ENCODE data around the gene TAF11L12. TPM values are rescaled to one million over a fixed set of nuclear protein-coding genes. Genes with fewer than 3 reads are reported as not detected.
"Not testable (repeated sequence)": the region's sequence is repeated elsewhere in the genome, so short reads cannot be mapped to it uniquely, and the experiment has no call there.

The TAF11L12 gene
- total RNA-seq (not detected), polyA plus RNA-seq (not detected)
- long read RNA-seq, donor 1: 0 reads
- long read RNA-seq, donor 2: 0 reads

GRCh38 chr5:17610092-17610491, at the start of gene TAF11L12:
TSS of gene TAF11L12 (plus strand) at chr5:17610392.
- H3K9me3 ChIP-seq (ENCODE audit: control insufficient read depth, low read length); H3K36me3 ChIP-seq (ENCODE audit: control insufficient read depth in 1 of 2, insufficient read depth in 2 of 2, low read length in 1 of 2); ATAC-seq (ENCODE audit: low FRiP score); H3K4me3 ChIP-seq (ENCODE audit: low read length in 2 of 2); H3K4me1 ChIP-seq (ENCODE audit: control insufficient read depth in 1 of 2, insufficient read depth in 2 of 2, low read length in 2 of 2); DNase-seq; intact Hi-C loops (cut with DNase I); H3K27ac ChIP-seq (ENCODE audit: low read depth in 1 of 2, low read length in 2 of 2); H3K27me3 ChIP-seq (ENCODE audit: control insufficient read depth in 1 of 2, insufficient read depth in 2 of 2, low read length in 1 of 2): not testable (repeated sequence)
- 77 to 79% methylated on average over 2 of the region's 2 CpGs for WGBS, 2 donors

- H3K4me1 ChIP-seq (ENCODE audit: control insufficient read depth in 1 of 2, insufficient read depth in 2 of 2, low read length in 2 of 2); H3K9me3 ChIP-seq (ENCODE audit: control insufficient read depth, low read length); H3K27me3 ChIP-seq (ENCODE audit: control insufficient read depth in 1 of 2, insufficient read depth in 2 of 2, low read length in 1 of 2); H3K27ac ChIP-seq (ENCODE audit: low read depth in 1 of 2, low read length in 2 of 2); ATAC-seq (ENCODE audit: low FRiP score); intact Hi-C loops (cut with DNase I); H3K36me3 ChIP-seq (ENCODE audit: control insufficient read depth in 1 of 2, insufficient read depth in 2 of 2, low read length in 1 of 2); DNase-seq; H3K4me3 ChIP-seq (ENCODE audit: low read length in 2 of 2): not testable (repeated sequence)
- WGBS, 2 donors: no CpG with 5 or more reads among the region's 16 CpGs
These were observed 24.5 kb upstream of the TAF11L12 start, which contains the start of gene TAF11L7 for GRCh38 chr5:17585658-17586057. TSS of gene TAF11L7 (minus strand) at chr5:17585758.

GRCh38 chr5:17590860-17591259, 19.3 kb upstream of the TAF11L12 start, which contains the start of gene TAF11L8:
TSS of gene TAF11L8 (minus strand) at chr5:17590960.
- H3K4me1 ChIP-seq (ENCODE audit: control insufficient read depth in 1 of 2, insufficient read depth in 2 of 2, low read length in 2 of 2); intact Hi-C loops (cut with DNase I); DNase-seq; H3K36me3 ChIP-seq (ENCODE audit: control insufficient read depth in 1 of 2, insufficient read depth in 2 of 2, low read length in 1 of 2); H3K27ac ChIP-seq (ENCODE audit: low read depth in 1 of 2, low read length in 2 of 2); ATAC-seq (ENCODE audit: low FRiP score); H3K9me3 ChIP-seq (ENCODE audit: control insufficient read depth, low read length); H3K4me3 ChIP-seq (ENCODE audit: low read length in 2 of 2); H3K27me3 ChIP-seq (ENCODE audit: control insufficient read depth in 1 of 2, insufficient read depth in 2 of 2, low read length in 1 of 2): not testable (repeated sequence)
- no CpG with 5 or more reads among the region's 16 CpGs for WGBS, 2 donors

DNA sequence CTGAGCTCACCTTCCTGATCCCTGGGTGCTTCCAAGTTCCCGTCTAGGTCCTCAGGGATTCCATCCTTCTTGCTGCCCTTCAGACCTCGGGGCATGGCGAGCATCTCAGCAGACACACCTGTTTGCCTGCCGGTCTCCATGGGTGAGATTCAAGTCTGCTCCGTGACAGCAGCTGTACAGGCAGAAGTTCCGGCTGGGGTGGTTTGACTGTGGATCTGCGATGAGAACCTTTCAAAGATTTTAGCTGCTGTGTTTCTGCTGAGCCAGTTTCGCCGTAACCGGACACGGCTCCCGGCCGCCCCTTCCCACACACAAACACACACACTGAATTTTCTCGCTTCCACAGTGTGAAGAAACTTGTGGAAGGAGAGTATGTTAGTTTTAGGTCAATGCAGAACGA, 15.9 kb upstream of the TAF11L12 start, which contains the start of gene TAF11L9:
Gene TAF11L9, minus strand, starts transcription at position 140 of the 400 bp plus-strand sequence.
- H3K36me3 ChIP-seq (ENCODE audit: control insufficient read depth in 1 of 2, insufficient read depth in 2 of 2, low read length in 1 of 2); H3K9me3 ChIP-seq (ENCODE audit: control insufficient read depth, low read length); intact Hi-C loops (cut with DNase I); H3K4me3 ChIP-seq (ENCODE audit: low read length in 2 of 2); H3K27me3 ChIP-seq (ENCODE audit: control insufficient read depth in 1 of 2, insufficient read depth in 2 of 2, low read length in 1 of 2); H3K27ac ChIP-seq (ENCODE audit: low read depth in 1 of 2, low read length in 2 of 2); ATAC-seq (ENCODE audit: low FRiP score); DNase-seq; H3K4me1 ChIP-seq (ENCODE audit: control insufficient read depth in 1 of 2, insufficient read depth in 2 of 2, low read length in 2 of 2): not testable (repeated sequence)
- WGBS, 2 donors: 98% methylated on average over 7 to 10 of the region's 15 CpGs

DNA sequence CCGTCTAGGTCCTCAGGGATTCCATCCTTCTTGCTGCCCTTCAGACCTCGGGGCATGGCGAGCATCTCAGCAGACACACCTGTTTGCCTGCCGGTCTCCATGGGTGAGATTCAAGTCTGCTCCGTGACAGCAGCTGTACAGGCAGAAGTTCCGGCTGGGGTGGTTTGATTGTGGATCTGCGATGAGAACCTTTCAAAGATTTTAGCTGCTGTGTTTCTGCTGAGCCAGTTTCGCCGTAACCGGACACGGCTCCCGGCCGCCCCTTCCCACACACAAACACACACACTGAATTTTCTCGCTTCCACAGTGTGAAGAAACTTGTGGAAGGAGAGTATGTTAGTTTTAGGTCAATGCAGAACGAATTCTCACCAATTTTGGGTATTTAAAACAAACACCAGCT, 12.5 kb upstream of the TAF11L12 start, which contains the start of gene TAF11L10:
Gene TAF11L10, minus strand, starts transcription at position 101 of the 400 bp plus-strand sequence.
- WGBS, 2 donors: no CpG with 5 or more reads among the region's 15 CpGs
- H3K9me3 ChIP-seq (ENCODE audit: control insufficient read depth, low read length); H3K4me3 ChIP-seq (ENCODE audit: low read length in 2 of 2); ATAC-seq (ENCODE audit: low FRiP score); H3K27ac ChIP-seq (ENCODE audit: low read depth in 1 of 2, low read length in 2 of 2); intact Hi-C loops (cut with DNase I); DNase-seq; H3K4me1 ChIP-seq (ENCODE audit: control insufficient read depth in 1 of 2, insufficient read depth in 2 of 2, low read length in 2 of 2); H3K27me3 ChIP-seq (ENCODE audit: control insufficient read depth in 1 of 2, insufficient read depth in 2 of 2, low read length in 1 of 2); H3K36me3 ChIP-seq (ENCODE audit: control insufficient read depth in 1 of 2, insufficient read depth in 2 of 2, low read length in 1 of 2): not testable (repeated sequence)

GRCh38 chr5:17603880-17604279, 6.3 kb upstream of the TAF11L12 start, which contains the start of gene TAF11L11:
TSS of gene TAF11L11 (plus strand) at chr5:17604183.
- H3K27me3 ChIP-seq (ENCODE audit: control insufficient read depth in 1 of 2, insufficient read depth in 2 of 2, low read length in 1 of 2); DNase-seq; H3K27ac ChIP-seq (ENCODE audit: low read depth in 1 of 2, low read length in 2 of 2); H3K9me3 ChIP-seq (ENCODE audit: control insufficient read depth, low read length); H3K4me3 ChIP-seq (ENCODE audit: low read length in 2 of 2); H3K36me3 ChIP-seq (ENCODE audit: control insufficient read depth in 1 of 2, insufficient read depth in 2 of 2, low read length in 1 of 2); H3K4me1 ChIP-seq (ENCODE audit: control insufficient read depth in 1 of 2, insufficient read depth in 2 of 2, low read length in 2 of 2); ATAC-seq (ENCODE audit: low FRiP score); intact Hi-C loops (cut with DNase I): not testable (repeated sequence)
- WGBS, 2 donors: 65 to 70% methylated on average over 6 of the region's 6 CpGs

- intact Hi-C loops (cut with DNase I): no loop called here
- no peak overlapping the region for H3K4me3 ChIP-seq (ENCODE audit: low read length in 2 of 2)
These were observed 5.2 kb upstream of the TAF11L12 start for GRCh38 chr5:17604951-17605350.

GRCh38 chr5:17607461-17607860, 2.7 kb upstream of the TAF11L12 start:
- H3K27ac ChIP-seq (ENCODE audit: low read depth in 1 of 2, low read length in 2 of 2); DNase-seq; H3K4me3 ChIP-seq (ENCODE audit: low read length in 2 of 2); H3K9me3 ChIP-seq (ENCODE audit: control insufficient read depth, low read length); H3K27me3 ChIP-seq (ENCODE audit: control insufficient read depth in 1 of 2, insufficient read depth in 2 of 2, low read length in 1 of 2); intact Hi-C loops (cut with DNase I); H3K36me3 ChIP-seq (ENCODE audit: control insufficient read depth in 1 of 2, insufficient read depth in 2 of 2, low read length in 1 of 2); ATAC-seq (ENCODE audit: low FRiP score); H3K4me1 ChIP-seq (ENCODE audit: control insufficient read depth in 1 of 2, insufficient read depth in 2 of 2, low read length in 2 of 2): not testable (repeated sequence)
- 84 to 94% methylated on average over 4 of the region's 4 CpGs for WGBS, 2 donors

More at GRCh38 chr5:17604951-17605350, 5.2 kb upstream of the TAF11L12 start:
- no peak for ATAC-seq (ENCODE audit: low FRiP score)
- Histone ChIP-seq H3K4me1 (ENCODE audit: control insufficient read depth in 1 of 2, insufficient read depth in 2 of 2, low read length in 2 of 2) (no peaks in the 10 kb centered on the region), H3K9me3 (ENCODE audit: control insufficient read depth, low read length) (peaks cover 2% of the 10 kb centered on the region), H3K27me3 (ENCODE audit: control insufficient read depth in 1 of 2, insufficient read depth in 2 of 2, low read length in 1 of 2) (no peaks in the 10 kb centered on the region), H3K36me3 (ENCODE audit: control insufficient read depth in 1 of 2, insufficient read depth in 2 of 2, low read length in 1 of 2) (no peaks in the 10 kb centered on the region), H3K27ac (ENCODE audit: low read depth in 1 of 2, low read length in 2 of 2) (no peak overlapping the region)
- WGBS, 2 donors: 94% methylated on average over 14 of the region's 14 CpGs
- DNase-seq: no peak

DNA sequence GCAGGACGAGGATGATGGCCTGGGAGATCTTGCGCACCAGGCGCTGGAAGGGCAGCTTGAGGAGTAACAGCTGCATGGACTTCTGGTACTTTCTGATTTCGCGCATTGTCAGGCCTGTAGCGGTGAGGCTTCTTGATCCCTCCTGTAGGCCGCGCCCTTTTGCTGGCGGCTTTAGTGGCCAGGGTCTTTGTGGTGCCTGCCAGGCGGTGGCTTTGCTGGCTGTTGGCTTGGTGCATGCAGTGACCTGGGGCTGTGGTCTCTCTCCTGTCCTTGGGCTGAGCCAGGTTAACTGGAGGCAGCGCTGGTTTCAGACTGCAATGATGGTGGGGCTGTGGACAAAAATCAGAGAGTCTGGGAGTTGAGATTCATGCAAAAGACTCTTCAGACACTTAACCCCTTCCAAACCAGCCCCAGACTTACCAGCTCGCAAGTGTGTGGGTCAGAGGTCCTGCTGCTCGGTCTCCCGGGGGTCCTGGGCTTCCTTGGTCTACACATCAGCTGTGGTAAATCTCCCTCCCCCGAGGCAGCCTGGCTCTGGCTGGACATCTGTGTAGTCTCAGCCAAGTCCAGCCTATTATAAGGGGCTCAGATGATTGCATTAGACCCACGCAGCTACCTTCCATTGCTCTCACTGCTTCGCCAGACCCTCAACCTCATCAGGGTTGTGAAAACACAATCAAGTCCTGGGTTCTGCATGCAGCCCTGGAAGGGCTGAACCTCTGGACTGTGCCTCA, 4.8 kb downstream of the TAF11L12 start:
- no peaks in the 10 kb centered on the region for H3K4me1 ChIP-seq (ENCODE audit: control insufficient read depth in 1 of 2, insufficient read depth in 2 of 2, low read length in 2 of 2)
- whole genome bisulfite sequencing, 2 donors: 89 to 92% methylated on average over 17 of the region's 17 CpGs
- DNase-seq (no peak), ATAC-seq (ENCODE audit: low FRiP score) (peak; percentile 33)
- no peak overlapping the region for H3K4me3 ChIP-seq (ENCODE audit: low read length in 2 of 2)
- no peaks in the 10 kb centered on the region for H3K36me3 ChIP-seq (ENCODE audit: control insufficient read depth in 1 of 2, insufficient read depth in 2 of 2, low read length in 1 of 2)
- no peaks in the 10 kb centered on the region for H3K27me3 ChIP-seq (ENCODE audit: control insufficient read depth in 1 of 2, insufficient read depth in 2 of 2, low read length in 1 of 2)
- intact Hi-C loops (cut with DNase I): no loop called here
- H3K9me3 ChIP-seq (ENCODE audit: control insufficient read depth, low read length): no peaks in the 10 kb centered on the region
- no peak overlapping the region for H3K27ac ChIP-seq (ENCODE audit: low read depth in 1 of 2, low read length in 2 of 2)
